Loucy (cell line): ENCODE results near the gene CXCL10.

Source experiments
- CTCF ChIP-seq: fragments of 200-600 bp; sonication (generic); conservative IDR thresholded peaks from 2 replicates; pipeline ENCODE4 v1.5.1; 2014; ENCODE audit warnings: mild to moderate bottlenecking, antibody characterized with exemption, low read length
- EZH2phosphoT487 ChIP-seq: fragments of 200-600 bp; IDR thresholded peaks from 2 replicates; pipeline ENCODE4 v1.6.1; 2018; ENCODE audit warnings: antibody characterized with exemption, mild to moderate bottlenecking, moderate library complexity, borderline replicate concordance

- no peak for TF ChIP-seq CTCF
- no peak for TF ChIP-seq EZH2phosphoT487
These were observed 6.9 kb downstream of the CXCL10 start for GRCh38 chr4:76016393-76016792.
